ENCODE measurements around the gene ERGIC1.

GRCh38 chr5:172945151-172945550 lies 111.1 kb downstream of the ERGIC1 start:
- no peak for TF ChIP-seq POLR2AphosphoS5 (IDR thresholded peaks at IDR 0.05)
- no peak for TF ChIP-seq CTCF (IDR thresholded peaks at IDR 0.05; ENCODE audit: poor library complexity, severe bottlenecking)
